NCI-H1417 treated with DMSO at 0.1 percent for 48 hours (cell line): ENCODE data around the gene SLAMF6.
"Not testable (repeated sequence)": the region's sequence is repeated elsewhere in the genome, so short reads cannot be mapped to it uniquely, and the experiment has no call there.

Experiments
- DNase-seq: peaks from one replicate; lab custom pipeline; 2025; lab: John Stamatoyannopoulos, UW

Gene SLAMF6

DNA sequence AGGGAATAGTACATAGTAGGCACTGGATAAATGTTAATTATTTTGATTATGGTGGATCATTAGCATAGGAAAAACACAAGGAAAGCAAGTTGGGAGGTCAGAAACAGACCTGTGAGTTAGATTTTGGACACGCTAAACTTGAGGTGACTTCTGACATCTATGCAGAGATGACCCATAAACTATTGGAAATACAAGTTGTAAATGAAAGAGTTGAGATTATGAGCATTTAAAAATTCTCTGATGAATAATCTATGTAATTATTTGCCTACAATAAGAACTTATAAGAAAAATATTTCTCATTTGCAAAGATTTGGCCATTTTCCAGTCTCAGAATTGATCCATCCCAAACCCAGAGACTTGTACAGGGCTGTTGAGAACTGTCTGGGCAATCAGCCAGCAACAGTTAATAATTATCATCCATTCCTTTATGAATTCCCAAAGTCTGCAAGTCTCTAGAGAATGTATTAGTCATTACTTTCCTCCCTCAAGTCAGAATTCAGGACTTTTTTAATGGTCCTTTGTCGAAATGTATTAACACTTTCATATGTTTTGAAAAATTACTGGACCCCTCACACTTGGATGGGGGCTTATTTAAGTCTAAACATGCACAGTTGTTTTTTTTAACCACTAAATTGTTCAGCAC, 19.4 kb upstream of the SLAMF6 start:
- no peak for DNase-seq

DNA sequence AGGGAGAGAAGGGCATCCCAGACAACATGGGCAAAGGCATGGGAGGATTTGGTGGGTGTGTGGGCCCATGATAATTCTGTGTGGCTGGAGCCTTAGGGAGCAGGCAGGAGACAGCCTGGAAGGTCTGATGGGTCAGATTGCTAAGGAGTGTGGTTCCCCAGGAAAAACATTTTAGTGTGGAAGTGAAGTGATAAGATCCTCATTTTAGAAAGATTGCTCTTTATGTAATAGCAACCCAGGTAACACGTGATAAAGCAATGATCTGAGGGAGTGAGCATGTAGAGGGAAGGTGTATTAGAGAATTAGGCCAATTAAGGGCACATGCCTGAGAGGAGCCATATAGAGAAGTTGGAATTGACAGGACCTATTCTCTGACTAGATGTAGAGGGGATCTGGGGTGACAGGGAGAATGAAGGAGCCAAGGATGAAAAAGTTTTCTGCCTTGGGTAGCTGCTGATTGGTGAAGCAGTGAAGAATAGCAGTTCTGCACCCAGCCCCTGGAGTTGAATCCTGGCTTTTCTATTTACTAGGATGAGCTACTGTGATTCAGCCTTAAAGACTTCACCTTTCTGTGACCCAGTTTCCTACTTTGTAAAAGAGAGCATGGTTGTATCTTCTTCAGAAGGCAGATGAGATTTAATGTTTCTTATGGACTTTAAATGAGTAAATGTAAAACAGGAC, 18.7 kb upstream of the SLAMF6 start:
- DNase-seq: no peak

DNA sequence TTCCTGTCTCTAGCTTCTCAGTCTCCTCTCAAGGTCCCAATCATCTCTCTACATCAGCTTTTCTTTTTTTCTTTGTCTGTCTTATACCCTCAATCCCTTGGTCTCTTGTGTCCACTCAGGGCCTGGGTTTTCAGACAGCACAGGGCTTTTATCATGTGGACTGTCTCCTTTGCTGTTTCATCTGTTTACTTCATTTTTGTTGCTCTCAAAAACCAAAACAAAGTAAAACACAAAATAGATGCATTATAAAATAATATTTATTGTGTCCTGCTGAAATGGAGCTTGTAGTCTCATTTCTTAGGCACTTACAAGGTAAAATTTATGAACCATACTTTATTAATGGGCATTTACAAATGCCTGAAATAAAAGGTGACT, 17.8 kb upstream of the SLAMF6 start:
- no peak for DNase-seq

DNA sequence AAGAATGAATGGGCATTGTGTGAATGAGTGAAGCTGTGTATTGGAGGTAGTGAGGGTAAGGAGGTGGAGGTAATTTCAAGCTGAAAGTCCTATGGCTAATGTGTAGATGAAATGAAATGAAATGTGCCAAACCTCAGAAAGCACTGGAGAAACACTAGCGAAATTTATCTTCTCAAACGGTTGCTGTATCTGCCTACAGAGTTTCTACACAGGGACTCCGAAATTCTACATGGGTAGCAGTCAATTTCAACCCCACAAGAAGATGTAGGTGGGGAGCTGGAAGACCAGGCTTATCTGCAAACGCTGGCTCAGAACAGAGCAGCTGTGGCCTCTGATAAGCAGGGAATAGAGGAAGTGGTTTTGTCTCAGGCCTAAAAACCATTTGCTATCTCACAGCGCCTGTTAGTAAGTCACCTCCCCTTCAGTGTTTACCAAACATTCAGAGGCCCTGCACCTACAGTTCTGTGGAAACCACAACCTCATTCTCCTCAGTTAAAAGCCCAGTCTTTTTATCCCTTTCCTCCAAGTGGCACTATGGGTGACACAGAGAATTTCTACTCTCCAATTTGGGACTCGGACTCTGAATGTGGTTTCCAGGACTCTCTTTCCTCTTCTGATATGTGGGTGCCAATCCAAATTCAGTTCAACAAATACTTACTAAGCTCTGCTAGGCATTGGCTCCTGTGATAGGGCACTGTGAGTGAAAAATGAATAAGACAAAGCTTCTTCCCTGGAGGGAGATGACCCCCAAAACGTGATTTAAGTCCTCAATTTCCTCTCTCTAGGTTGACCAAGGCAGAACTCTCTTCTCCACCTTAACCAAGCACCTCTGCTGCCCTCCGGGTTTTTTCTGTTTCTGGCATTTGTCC, 17.2 kb upstream of the SLAMF6 start:
- DNase-seq: no peak

DNA sequence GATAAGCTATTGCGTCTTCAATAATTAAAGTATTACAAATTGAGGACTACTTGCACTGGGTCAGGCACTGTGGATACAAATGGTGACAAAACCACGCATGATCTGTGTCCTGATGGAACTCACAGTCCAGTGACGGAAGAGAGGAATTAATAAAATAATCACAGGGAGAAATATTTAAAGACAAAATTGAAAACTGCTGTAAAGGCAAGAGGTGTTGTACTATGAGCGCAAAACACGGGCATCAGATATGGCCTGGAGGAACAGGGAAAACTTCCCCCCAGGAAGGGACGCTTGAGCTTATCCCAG, 16.6 kb upstream of the SLAMF6 start:
- DNase-seq: no peak

DNA sequence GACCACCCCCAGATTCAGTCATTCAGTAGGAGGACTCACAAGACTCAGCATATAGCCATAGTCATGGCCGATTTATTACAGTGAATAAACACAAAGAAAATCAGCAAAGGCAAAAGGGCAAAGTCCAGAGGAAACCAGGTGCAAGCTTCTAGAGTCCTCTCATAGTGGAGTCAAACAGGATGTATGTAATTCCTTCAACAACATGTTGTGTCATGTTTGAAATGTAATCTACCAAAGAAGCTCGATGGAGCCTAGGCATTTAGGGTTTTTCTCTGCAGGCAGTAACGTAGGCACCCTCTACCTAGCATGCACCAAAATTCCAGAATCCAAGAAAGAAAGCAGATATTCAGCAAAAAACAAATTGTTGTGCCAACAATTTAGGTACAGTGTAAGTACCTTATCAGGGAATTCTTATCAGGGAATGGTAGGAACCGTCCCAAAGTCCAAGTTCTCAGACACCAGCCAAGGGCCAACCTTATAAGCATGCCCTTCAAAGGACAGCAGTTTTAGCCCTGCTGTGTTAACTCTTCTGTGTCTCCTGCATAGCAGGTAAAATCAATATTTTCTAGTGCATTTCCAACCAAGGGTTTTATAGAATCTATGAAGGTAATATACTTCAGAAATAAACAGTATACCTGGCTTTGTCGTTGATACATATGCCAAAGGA, 16.1 kb upstream of the SLAMF6 start:
- DNase-seq: no peak

DNA sequence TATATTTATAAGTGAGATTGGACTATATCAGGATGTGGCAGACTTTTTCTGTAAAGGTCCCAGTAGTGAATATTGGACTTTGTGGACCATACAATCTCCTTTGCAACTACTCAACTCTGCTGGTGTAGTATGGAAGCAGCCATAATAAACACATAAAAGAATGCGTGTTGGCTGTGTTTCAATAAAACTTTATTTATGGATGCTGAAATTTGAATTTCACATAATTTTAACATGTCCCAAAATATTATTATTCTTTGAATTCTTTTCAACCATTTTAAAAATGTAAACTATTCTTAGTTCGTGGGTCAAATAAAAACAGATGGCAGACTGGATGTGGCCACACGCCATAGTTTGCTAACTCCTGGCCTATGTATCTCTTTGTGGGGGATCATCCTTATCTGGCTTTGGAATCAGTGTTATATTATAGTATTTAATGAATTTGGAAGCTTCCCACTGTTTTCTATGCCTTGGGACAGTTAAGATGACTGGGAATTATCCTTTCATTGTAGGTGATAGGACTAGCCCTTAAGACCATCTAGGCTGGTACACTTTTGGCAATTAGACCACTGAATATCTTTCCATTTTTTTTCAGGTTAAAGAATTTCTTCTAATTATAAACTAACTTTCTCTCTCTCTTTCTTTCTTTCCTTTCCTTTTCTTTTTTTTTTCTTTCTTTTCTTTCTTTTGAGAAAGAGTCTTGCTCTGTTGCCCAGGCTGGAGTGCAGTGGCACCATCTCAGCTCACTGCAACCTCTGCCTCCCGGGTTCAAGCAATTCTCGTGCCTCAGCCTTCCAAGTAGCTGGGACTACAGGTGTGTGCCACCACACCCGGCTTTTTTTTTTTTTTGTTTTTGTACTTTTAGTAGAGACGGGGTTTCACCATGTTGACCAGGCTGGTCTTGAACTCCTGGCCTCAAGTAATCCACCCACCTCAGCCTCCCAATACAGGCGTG, 14.9 kb upstream of the SLAMF6 start:
- no peak for DNase-seq

DNA sequence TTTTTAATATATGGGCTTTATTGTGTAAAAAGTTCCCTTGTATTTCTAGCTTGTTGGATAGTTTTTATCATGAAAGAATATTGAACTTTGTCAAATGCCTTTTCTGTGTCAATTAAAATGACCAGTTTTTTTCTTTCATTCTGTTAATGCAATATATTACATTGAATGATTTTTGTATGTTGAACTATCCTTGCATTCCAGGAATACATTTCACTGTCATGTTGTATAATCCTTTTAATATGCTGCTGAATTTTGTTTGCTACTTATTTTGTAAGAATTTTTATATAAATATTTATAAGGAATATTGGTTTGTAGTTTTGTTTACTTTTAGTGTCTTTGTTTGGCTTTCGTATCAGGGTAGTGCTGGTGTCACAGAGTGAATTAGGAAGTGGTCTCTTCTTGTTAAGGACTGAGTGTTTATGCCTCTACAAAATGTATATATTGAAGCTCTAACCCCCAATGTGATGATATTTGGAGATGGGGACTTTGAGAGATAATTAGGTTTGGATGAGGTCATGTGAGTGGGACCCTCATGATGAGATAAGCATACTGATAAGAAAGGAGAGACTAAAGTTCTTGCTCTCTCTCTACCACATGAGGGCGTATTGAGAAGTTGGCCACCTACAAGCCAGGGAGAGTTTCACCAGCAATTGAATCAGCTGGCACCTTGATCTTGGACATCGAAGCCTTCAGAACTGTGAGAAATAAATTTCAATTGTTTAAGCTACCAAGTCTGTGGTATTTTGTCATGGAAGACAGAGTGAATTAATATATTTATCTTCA, 12.0 kb upstream of the SLAMF6 start:
- DNase-seq: no peak

DNA sequence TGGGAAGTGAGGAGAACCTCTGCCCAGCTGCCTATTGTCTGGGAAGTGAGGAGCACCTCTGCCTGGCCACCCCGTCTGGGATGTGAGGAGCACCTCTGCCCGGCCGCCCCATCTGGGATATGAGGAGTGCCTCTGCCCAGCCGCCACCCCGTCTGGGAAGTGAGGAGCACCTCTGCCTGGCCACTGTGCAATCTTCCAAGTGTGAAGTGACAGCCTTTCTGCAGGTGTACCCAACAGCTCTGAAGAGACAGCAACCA, 9.4 kb upstream of the SLAMF6 start:
- DNase-seq: not testable (repeated sequence)

DNA sequence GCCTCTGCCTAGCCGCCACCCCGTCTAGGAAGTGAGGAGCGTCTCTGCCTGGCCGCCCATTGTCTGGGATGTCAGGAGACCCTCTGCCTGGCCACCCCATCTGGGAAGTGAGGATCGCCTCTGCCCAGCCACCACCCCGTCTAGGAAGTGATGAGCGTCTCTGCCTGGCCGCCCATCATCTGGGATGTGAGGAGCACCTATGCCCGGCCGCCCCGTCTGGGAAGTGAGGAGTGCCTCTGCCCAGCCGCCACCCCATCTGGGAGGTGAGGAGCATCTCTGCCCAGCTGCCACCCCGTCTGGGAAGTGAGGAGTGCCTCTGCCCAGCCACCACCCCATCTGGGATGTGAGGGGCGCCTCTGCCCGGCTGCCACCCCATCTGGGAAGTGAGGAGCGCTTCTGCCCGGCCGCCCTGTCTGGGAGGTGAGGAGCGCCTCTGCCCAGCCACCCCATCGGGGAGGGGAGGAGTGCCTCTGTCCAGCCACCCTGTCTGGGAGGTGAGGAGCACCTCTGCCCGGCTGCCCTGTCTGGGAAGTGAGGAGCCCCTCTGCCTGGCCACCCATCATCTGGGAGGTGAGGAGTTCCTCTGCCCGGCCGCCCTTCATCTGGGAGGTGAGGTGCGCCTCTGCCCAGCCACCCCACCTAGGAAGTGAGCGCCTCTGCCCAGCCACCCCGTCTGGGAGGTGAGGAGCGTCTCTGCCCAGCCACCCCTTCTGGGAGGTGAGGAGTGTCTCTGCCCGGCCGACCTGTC, 8.9 kb upstream of the SLAMF6 start:
- not testable (repeated sequence) for DNase-seq

DNA sequence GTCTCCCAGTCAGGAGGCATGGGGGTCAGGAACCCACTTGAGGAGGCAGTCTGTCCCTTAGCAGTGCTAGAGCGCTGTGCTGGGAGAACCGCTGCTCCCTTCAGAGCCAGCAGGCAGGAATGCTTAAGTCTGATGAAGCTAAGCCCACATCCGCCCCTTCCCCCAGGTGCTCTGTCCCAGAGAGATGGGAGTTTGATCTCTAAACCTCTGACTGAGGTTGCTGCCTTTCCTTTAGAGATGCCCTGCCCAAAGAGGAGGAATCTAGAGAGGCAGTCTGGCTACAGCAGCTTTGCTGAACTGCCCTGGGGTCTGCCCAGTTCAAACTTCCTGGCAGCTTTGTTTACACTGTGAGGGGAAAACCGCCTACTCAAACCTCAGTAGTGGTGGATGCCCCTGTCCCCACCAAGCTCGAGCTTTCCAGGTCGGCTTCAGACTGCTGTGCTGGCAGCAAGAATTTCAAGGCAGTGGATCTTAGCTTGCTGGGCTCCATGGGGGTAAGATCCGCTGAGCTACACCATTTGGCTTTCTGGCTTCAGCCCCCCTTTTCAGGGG, 6.4 kb upstream of the SLAMF6 start:
- DNase-seq: not testable (repeated sequence)

DNA sequence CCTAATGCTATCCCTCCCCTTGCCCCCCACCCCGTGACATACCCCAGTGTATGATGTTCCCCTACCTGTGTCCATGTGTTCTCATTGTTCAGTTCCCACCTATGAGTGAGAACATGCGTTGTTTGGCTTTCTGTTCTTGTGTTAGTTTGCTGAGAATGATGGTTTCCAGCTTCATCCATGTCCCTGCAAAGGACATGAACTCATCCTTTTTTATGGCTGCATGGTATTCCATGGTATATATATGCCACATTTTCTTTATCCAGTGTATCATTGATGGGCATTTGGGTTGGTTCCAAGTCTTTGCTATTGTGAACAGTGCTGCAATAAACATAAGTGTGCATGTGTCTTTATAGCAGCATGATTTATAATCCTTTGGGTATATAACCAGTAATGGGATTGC, 734 bp upstream of the SLAMF6 start:
- DNase-seq: not testable (repeated sequence)

DNA sequence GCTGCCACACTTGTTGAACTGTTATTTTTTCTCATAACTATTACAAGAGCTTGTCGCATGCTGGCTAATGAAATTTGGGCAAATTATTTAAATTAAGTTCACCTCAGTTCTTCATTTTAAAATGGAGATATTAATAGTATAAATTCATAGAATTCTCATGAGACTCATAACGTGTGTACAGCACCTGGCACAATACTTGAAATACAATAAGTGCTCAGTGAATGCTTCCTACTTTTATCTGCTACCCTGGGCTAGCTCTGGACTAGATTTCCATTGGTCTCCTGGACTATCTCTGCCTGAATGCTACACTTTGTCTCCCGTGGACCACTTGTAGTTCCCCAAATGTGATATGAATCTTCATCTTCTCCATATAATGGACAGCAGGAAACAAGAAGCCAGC, 919 bp downstream of the SLAMF6 start:
- DNase-seq: no peak

DNA sequence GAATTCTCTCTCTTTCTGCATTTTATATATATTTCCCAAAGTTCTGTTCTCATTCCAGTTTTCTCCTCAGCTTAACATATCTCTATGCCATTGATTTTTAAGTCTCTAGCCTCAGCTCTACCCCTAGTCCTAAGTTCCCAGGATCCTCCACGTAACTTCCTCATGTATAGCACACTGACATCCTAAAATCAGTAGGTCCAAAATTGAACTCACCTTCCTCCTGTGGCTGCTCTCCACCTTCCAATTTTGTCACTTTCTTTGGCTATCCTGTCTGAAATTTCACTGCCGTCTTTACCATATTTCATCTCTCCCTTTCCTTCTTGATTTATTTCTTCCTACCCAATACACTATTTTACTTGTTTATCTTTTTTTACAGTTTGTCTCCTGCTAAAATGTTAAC, 1.5 kb downstream of the SLAMF6 start:
- no peak for DNase-seq

DNA sequence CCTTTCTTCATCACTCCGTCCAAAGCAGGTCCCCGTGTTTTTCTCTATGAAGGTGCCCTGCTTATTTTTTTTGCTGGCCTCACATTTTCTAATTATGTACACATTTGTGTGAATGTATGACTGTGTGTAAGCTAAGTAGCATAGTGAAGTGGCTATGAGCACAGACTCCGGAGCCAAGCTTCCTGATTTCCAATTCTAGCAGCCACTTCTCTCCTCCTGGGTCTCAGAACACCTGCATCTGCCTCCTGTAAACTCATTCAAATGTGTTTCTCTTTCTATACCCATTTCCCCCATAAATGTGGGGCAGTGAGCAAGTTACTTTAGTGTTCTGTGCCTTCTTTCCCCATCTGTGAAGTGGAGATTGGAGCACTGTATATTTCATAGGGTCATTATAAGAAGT, 2.1 kb downstream of the SLAMF6 start:
- DNase-seq: no peak

DNA sequence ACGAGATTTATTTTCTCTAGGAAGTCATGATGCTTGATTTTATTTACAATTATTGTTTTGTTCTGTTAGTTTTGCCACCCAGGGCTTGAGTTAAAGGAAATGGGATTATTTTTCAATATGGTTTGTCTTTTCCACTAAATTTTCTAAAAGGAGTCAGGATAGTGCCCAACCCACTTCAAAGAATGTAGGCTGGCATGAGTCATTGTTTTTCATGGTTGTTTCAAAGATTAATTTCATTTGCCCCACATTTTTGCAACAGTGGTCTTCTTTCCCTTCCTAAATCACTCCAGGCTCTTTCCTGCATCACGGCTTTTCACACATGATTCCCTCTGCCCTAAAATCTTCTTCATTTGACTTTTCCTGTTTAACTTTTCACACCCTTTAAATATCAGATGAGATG, 2.5 kb downstream of the SLAMF6 start:
- DNase-seq: no peak

DNA sequence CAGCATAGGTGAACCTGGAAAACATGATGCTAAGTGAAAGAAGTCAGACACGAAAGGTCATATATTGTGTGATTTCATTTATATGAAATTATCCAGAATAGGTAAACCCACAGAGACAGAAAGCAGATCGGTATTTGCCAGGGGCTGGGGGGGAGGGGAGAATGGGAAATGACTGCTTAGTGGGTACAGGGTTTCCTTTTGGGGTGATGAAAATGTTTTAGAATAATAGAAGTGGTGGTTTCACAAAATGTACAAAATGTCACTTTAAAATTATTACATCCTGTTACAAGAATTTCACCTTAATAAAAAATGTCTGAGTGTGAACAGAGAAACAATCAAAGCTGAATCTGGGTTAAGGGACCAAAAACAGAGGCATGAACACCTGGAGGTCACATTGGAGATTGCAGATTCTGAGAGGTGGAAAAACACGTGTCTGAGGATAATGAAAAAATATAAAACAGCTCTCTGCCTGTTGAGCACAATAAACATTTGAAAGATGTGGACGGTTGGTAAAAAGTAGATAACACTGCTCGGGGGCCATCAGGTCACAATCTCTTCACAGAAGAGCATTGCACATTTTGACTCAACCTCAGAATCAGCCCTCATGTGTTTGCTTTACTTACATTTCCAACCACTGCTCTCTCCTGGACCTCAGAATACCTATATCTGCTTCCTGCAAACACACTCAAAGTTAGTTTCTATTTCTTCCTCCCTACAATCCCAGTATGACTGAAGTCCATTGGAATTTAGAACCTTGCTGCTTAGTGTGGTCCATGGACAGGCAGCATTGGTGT, 3.2 kb downstream of the SLAMF6 start:
- DNase-seq: no peak

DNA sequence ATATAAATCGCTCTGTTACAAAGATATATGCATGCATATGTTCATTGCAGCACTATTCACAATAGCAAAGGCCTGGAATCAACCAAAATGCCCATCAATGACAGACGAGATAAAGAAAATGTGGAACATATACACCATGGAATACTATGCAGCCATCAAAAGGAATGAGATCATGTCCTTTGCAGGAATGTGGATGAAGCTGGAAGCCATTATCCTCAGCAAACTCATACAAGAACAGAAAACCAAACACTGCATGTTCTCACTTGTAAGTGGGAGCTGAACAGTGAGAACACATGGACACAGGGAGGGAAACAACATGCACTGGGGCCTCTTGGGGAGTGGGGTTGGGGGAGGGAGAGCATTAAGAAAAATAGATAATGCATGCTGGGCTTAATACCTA, 5.5 kb downstream of the SLAMF6 start:
- not testable (repeated sequence) for DNase-seq

DNA sequence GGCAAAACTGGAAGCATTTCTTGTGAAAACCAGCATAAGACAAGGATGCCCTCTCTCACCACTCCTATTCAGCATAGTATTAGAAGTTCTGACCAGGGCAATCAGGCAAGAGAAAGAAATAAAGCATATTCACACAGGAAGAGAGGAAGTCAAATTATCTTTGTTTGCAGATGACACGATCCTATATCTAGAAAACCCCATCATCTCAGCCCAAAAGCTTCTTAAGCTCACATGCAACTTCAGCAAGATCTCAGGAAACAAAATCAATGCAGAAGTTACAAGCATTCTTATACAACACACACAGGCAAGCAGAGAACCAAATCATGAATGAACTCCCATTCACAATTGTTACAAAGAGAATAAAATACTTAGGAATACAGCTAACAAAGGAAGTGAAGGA, 7.1 kb downstream of the SLAMF6 start:
- not testable (repeated sequence) for DNase-seq
